ENCODE measurements around the gene ABHD17C.

- TF ChIP-seq, protein P1, sequence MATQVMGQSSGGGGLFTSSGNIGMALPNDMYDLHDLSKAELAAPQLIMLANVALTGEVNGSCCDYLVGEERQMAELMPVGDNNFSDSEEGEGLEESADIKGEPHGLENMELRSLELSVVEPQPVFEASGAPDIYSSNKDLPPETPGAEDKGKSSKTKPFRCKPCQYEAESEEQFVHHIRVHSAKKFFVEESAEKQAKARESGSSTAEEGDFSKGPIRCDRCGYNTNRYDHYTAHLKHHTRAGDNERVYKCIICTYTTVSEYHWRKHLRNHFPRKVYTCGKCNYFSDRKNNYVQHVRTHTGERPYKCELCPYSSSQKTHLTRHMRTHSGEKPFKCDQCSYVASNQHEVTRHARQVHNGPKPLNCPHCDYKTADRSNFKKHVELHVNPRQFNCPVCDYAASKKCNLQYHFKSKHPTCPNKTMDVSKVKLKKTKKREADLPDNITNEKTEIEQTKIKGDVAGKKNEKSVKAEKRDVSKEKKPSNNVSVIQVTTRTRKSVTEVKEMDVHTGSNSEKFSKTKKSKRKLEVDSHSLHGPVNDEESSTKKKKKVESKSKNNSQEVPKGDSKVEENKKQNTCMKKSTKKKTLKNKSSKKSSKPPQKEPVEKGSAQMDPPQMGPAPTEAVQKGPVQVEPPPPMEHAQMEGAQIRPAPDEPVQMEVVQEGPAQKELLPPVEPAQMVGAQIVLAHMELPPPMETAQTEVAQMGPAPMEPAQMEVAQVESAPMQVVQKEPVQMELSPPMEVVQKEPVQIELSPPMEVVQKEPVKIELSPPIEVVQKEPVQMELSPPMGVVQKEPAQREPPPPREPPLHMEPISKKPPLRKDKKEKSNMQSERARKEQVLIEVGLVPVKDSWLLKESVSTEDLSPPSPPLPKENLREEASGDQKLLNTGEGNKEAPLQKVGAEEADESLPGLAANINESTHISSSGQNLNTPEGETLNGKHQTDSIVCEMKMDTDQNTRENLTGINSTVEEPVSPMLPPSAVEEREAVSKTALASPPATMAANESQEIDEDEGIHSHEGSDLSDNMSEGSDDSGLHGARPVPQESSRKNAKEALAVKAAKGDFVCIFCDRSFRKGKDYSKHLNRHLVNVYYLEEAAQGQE (IDR thresholded peaks at IDR 0.05; ENCODE audit: insufficient read depth in 1 of 2, low read depth in 2 of 2, low read length in 1 of 2): no peak
- TF ChIP-seq CTCF (IDR thresholded peaks at IDR 0.05): no peak
- TF ChIP-seq TCF7L2 (IDR thresholded peaks at IDR 0.05; ENCODE audit: low read depth, low read length): no peak
- TF ChIP-seq POLR2AphosphoS5 (IDR thresholded peaks at IDR 0.05; ENCODE audit: low read depth, low read length): no peak
- no peak for TF ChIP-seq SIN3A (IDR thresholded peaks at IDR 0.05; ENCODE audit: borderline replicate concordance, insufficient read depth, low read depth, low read length)
These were observed 107.0 kb downstream of the ABHD17C start for GRCh38 chr15:80801891-80802680.
